Measurements from ENCODE around the gene ADAMTSL5.
"Not testable (repeated sequence)": the region's sequence is repeated elsewhere in the genome, so short reads cannot be mapped to it uniquely, and the experiment has no call there.

The ADAMTSL5 gene

DNA sequence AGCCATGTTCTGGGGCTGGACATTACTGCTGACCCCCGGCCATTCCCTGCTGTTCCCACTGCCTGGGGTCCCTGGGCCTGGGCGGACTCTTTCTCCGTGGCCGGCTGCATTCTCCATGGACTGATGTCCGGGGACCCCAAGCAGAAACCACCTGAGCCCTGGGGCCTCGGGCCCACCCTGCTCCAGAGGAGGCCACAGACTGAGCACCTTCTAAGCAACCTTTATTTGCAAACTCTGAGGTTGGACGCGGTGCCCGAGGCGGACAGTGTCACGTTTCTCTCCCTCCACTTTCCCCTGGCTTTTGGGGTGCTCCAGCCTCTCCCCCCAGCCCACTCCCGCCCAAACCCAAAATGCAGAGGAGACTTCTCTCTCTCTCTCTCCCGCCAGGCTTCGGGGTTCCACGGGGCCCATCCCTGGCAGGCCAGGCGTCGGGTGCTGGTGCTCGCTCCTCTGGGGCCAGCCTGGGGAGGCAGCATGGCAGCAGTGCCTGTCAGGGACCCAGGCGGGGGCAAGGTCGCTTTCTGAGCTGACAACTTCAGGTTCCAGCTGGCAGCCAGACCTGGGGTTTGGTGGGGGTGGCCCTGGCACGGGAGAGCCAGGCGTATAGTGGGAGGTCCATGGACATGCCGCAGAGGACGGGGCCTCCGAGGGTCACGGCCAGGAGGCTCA is 31.5 kb downstream of the ADAMTSL5 start:
- TF ChIP-seq POLR2AphosphoS5 (IDR thresholded peaks at IDR 0.05; ENCODE audit: low read depth, low read length) (no peak), POLR2A (IDR thresholded peaks at IDR 0.05; ENCODE audit: low read depth, low read length) (no peak), TAF1 (IDR thresholded peaks at IDR 0.05; ENCODE audit: borderline replicate concordance, low read depth, low read length) (no peak)
- no peak for FAIRE-seq

DNA sequence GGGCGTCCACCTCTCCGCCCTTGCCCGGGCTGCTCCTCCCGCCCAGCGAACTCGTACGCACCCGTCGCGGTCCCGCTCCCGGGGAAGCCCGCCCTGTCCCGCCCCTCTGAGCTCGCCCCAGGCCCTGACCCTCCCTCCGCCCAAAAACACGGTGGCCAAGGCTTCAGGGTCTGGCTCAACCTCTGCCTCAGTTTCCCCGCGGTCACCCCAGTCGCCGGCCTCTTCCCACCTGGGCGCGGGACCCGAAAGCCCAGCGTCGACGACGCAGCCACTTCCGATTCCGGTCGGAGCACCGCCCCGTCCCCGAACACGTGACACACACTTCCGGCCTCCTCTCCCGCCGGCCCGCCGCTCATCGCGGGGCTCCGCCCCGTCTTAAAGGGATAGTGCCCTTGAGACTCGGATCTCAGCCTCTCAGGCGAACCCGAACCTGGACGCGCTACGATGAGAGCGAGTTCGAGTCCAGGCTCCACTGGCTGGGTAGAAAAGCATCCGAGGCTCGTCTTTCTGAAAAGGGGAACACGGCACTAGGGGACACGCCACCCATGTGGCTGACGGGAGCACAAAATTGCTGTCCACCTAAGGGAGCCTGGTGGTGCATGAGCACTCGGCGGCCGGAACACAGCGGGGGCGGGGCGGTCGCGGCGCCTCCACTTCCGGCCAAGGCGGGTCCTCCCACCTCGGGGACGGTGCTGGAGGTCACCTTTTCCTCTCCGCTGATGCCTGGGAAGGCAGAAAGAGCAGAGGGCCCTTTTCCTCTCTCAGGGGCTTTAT is 33.7 kb downstream of the ADAMTSL5 start, which contains the start of gene C19orf25:
C19orf25 (minus strand) TSS at position 282 of the 774 bp plus-strand sequence. CDS start 312 bp downstream, outside the sequence.
- FAIRE-seq, result peak; percentile 99

More for the DNA sequence above, 31.5 kb downstream of the ADAMTSL5 start:
- no peak for DNase-seq (ENCODE audit: insufficient read length)

DNA sequence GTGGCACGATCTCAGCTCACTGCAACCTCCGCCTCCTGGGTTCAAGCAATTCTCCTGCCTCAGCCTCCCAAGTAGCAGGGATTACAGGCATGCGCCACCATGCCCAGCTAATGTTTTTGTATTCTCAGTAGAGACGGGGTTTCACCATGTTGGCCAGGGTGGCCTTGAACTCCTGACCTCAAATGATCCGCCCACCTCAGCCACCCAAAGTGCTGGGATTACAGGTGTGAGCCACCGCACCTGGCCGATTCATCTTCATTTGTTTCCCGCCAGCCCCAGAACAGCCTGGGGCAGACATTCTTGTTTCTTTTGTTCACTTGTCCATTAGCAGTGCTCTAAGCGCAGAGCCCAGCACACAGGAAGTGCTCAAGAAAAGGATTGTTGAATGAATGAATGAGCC is 35.8 kb downstream of the ADAMTSL5 start:
- FAIRE-seq; DNase-seq (ENCODE audit: insufficient read length): not testable (repeated sequence)

More for the DNA sequence above, 33.7 kb downstream of the ADAMTSL5 start, which contains the start of gene C19orf25:
- TF ChIP-seq POLR2A (IDR thresholded peaks at IDR 0.05; ENCODE audit: low read depth, low read length), result peak; percentile 87; the same call in 1 of the 2 replicates
- TF ChIP-seq TAF1 (IDR thresholded peaks at IDR 0.05; ENCODE audit: borderline replicate concordance, low read depth, low read length), result peak; percentile 37; the same call in 1 of the 2 replicates
- peak; percentile 80 for TF ChIP-seq POLR2AphosphoS5 (IDR thresholded peaks at IDR 0.05; ENCODE audit: low read depth, low read length)
- peak; percentile 99 for DNase-seq (ENCODE audit: insufficient read length)

DNA sequence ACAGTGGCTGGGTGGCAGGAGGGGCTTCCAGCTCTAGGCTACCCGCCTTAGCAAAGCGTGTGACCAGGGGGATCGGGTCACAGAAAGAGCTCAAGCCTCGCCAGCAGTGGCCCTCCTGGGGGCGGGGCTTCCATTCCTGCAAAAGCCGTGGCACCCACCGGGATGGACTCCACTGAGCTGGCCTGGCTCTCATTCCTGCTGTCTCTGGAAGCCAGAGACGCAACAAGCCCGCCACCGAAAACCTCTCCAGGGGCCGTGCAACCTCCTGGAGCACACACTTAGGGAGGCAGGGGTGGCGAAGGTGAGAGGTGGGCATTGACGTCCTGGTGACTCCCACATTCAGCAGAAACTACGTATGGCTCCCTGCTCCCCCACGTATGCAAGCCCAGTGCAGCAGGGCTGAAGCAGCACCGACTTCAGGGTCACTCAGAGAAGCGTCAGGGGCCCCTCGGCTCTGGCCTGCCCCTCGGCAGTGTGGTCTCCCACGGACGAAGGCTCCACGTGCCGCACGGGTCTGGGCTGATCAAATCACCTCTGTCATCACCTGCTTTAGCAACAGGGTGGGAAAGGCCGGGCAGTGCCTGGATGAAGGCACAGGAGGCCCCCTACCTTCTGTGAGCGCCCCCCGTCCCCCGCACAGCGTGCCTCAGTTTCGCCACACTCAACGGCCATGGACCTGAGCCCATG is 36.9 kb downstream of the ADAMTSL5 start:
- TF ChIP-seq POLR2A (IDR thresholded peaks at IDR 0.05; ENCODE audit: low read depth, low read length) (no peak), TAF1 (IDR thresholded peaks at IDR 0.05; ENCODE audit: borderline replicate concordance, low read depth, low read length) (no peak), POLR2AphosphoS5 (IDR thresholded peaks at IDR 0.05; ENCODE audit: low read depth, low read length) (no peak)
- DNase-seq (ENCODE audit: insufficient read length), result no peak
- FAIRE-seq, result no peak

DNA sequence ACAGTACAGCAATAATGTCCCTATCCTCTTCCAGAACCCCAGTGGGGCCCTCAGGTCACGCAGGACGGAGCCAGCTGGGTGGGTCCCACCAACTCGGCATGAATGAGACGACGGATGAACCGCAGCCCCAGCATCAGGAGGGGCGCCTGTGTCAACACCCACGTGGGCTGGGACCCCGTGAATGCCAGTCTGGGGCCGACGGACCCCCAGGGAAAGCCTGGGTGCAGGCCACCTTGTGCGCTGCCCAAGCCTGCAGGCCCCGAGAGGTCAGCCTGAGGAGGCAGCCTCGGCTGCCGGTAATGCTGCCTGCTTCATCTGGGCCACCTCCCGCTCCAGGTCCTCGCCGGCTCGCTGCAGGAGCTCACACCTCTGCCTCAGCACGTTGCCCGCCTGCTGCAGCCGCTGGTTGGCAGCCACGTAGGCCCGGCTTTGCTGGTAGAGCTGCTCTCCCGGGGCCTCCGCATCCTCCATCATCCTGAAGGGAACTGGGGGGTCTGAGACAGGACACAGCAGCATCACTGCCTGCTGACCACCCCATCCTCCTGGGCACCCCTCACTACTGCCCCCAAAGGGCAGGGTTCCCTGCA is 38.0 kb downstream of the ADAMTSL5 start:
- no peak; the same call in 1 of the 2 replicates for TF ChIP-seq POLR2A (IDR thresholded peaks at IDR 0.05; ENCODE audit: low read depth, low read length)
- no peak for TF ChIP-seq TAF1 (IDR thresholded peaks at IDR 0.05; ENCODE audit: borderline replicate concordance, low read depth, low read length)
- DNase-seq (ENCODE audit: insufficient read length), result no peak
- no peak for FAIRE-seq

DNA sequence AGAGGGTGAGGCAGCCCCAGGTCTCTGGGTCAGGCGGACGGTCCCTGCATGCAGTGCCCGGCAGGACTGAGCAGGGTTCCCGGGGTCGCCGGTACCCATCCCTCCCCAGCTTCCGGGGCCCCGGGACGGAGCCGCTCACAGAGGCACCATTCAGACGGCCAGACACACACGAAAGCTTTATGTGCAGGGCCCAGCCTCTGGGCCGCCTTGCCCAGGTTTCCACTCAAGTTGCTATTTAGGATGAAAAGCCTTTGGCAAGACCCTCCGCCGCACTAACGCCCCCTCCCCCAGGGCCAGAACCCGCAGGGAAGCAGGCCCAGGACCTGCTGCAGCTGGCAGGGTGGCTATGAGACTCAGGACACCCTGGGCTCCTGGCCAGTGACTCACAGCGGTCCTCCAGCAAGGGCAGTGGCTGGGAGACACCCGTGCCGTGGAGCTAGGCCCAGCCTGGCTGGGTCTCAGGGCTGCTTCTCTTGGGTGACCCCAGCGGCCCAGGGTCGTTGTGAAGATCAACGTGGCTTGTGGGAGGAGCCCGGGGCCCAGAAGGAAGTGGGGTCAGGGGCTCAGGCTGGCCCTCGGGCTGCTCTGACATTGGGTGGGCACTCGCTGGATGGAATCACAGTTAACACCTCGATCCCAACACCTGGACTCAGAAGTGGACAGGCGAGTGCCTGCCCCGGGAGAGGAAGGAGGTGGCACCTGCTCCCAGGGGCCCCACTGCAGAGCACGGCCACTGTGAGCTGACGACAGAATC is 38.6 kb downstream of the ADAMTSL5 start:
- no peak for TF ChIP-seq POLR2AphosphoS5 (IDR thresholded peaks at IDR 0.05; ENCODE audit: low read depth, low read length)
- TF ChIP-seq POLR2A (IDR thresholded peaks at IDR 0.05; ENCODE audit: low read depth, low read length), result no peak
- no peak for TF ChIP-seq TAF1 (IDR thresholded peaks at IDR 0.05; ENCODE audit: borderline replicate concordance, low read depth, low read length)
- DNase-seq (ENCODE audit: insufficient read length) (no peak), FAIRE-seq (no peak)

DNA sequence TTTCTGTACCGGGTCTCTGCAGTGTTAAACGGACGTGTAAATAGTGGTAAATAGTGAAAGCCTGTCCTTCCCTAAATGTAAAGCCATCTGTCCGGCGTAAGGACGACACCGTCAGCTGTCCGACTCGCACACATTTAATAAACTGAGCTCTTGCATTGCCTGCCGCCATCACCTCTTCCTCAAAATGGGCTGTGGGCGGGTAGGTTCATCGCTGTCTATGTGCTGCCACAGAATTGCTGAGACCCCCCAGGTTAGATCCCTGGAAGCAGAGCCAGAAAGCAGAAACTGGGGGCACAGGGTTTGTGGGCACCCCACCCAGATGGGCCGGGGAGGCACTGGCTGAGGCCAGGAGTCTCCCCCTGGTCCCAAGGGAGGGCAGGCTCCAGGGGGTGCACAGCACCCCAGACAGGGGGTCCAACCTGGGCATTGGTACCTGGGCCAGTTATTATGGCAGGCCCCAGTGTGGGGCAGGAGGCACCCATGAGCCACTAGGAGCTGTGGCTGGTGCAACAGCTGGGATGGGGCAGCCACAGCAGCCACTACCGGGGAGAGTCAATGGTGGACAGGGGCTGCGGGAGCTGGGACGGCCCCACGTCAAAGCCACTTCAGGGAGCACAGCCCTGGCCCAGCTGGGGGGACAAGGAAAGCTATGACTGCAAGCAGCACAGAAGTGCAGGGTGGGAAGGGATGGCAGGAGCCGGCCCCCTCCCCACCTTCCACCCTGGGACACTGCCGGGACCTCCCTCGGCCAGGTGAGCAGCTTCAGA is 39.6 kb downstream of the ADAMTSL5 start:
- no peak for DNase-seq (ENCODE audit: insufficient read length)
- FAIRE-seq, result no peak
- no peak for TF ChIP-seq POLR2A (IDR thresholded peaks at IDR 0.05; ENCODE audit: low read depth, low read length)
- no peak for TF ChIP-seq TAF1 (IDR thresholded peaks at IDR 0.05; ENCODE audit: borderline replicate concordance, low read depth, low read length)
- TF ChIP-seq POLR2AphosphoS5 (IDR thresholded peaks at IDR 0.05; ENCODE audit: low read depth, low read length), result no peak

DNA sequence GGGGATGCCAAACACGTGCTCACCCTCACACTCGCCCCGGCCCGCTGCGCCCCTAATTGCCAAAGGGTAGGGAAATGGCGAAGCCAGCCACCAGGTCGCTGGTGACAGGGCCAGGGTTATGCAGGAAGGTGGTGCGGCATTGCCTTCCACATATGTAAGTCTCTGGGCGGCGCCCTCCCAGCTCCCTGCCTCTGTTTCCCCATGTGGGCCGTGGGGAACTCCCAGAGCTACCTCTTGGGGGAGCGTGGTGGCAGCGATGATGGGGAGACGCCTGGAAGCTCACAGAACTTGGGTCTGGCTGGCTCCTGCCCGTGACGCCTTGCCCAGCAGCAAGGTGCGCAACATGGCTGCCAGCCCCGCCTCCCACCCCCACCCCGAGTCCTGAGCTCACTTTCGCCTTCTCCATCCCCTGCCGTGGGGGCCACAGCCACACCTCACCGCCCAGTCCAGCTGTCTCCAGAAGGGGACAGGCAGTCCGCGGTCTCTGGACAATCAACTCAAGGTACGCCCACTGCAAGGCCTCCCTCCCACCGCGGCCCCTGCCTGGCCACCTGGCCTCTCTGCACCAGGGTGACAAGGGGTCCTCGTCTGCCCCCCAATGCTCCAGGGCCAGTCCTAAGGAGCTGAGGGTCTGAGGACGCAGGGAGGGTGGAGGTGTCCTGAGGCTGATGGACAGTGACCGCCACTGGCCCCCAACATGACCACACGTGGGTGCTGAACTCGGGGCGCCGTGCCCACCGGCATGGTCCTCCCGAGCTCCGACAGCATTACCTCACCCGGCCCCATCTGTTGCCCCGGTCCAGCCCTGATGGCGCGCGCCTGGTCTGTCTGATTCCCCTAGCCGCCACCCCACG is 40.4 kb downstream of the ADAMTSL5 start:
- DNase-seq (ENCODE audit: insufficient read length) (no peak), FAIRE-seq (no peak)
- TF ChIP-seq POLR2A (IDR thresholded peaks at IDR 0.05; ENCODE audit: low read depth, low read length), result no peak
- no peak for TF ChIP-seq TAF1 (IDR thresholded peaks at IDR 0.05; ENCODE audit: borderline replicate concordance, low read depth, low read length)
- no peak for TF ChIP-seq POLR2AphosphoS5 (IDR thresholded peaks at IDR 0.05; ENCODE audit: low read depth, low read length)

DNA sequence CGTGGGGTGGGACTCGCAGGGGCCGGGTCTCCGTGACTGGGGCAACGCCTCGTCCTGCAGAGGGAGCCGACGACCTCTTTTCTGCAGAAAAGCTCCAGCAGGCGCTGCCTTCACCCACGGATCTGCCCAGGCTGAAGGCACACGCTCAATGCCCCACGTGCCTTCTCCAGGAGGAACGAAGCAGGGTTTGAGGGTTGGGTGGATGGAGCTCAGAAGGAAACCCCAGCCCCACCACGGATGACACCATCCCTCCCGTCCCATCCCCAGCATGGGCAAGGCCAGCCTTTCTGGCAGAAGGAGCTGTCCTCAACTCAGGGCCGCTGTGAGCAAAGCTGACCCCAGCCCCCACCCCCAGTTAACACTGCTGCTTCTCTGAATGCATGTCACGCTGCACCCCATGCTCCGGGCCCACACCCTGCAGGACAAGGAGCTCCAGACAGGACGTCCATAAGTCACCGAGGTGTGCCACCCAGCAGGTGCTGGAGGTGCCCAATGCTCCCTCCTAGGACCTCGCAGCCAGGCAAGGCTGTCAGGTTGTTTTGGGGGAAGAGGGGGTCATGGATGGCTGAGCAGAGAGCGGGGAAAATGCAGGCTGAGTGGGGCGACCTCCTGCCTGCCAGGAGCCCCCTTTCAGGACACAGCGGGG is 41.2 kb downstream of the ADAMTSL5 start:
- no peak for DNase-seq (ENCODE audit: insufficient read length)
- no peak for TF ChIP-seq POLR2AphosphoS5 (IDR thresholded peaks at IDR 0.05; ENCODE audit: low read depth, low read length)
- no peak for TF ChIP-seq POLR2A (IDR thresholded peaks at IDR 0.05; ENCODE audit: low read depth, low read length)
- TF ChIP-seq TAF1 (IDR thresholded peaks at IDR 0.05; ENCODE audit: borderline replicate concordance, low read depth, low read length), result no peak
- no peak for FAIRE-seq
